Measurements from ENCODE around the gene COA1. TPM values are rescaled to one million over a fixed set of nuclear protein-coding genes. Genes with fewer than 3 reads are reported as not detected.
"Not testable (repeated sequence)": the region's sequence is repeated elsewhere in the genome, so short reads cannot be mapped to it uniquely, and the experiment has no call there.

Gene COA1
- total RNA-seq, 1 donor from 2014 or later = 93.7 TPM

DNA sequence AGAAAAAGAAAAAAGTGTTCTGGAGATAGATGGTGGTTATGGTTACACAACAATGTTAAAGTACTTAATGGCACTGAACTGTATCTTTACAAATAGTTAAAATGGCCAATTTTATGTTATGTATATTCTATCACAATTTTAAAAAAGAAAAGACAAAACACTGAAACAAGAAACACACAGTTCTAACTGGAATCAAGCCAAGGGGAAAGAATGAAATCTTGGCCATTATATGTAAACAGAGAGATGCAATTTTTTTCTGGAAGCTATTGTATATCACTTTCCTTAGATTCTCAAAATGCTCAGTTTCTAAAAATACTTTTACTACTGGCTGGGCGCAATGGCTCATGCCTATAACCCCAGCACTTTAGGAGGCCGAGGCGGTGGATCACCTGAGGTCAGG lies 4.1 kb downstream of the COA1 start:
- Mint-ChIP-seq H3K36me3 (peaks cover 4% of the 10 kb centered on the region), H3K9me3 (no peaks in the 10 kb centered on the region), H3K4me1 (peaks cover 30% of the 10 kb centered on the region), H3K4me3 (no peak overlapping the region), H3K27me3 (ENCODE audit: low read depth) (no peaks in the 10 kb centered on the region), H3K27ac (no peak overlapping the region)
- no peak for DNase-seq (ENCODE audit: low spot score in 2 of 2, unreplicated experiment in 2 of 2)
- no peak for TF ChIP-seq CTCF (IDR thresholded peaks at IDR 0.05; ENCODE audit: unreplicated experiment)

GRCh38 chr7:43723007-43723341 lies 6.3 kb downstream of the COA1 start:
- Mint-ChIP-seq H3K4me1 (peaks cover 24% of the 10 kb centered on the region), H3K9me3 (no peaks in the 10 kb centered on the region)

GRCh38 chr7:43721193-43721806 lies 8.0 kb downstream of the COA1 start:
- Mint-ChIP-seq H3K9me3 (peaks cover 2% of the 10 kb centered on the region), H3K27me3 (ENCODE audit: low read depth) (no peaks in the 10 kb centered on the region), H3K36me3 (peaks cover 17% of the 10 kb centered on the region), H3K27ac (peak overlapping the region; percentile 76), H3K4me1 (peaks cover 10% of the 10 kb centered on the region), H3K4me3 (no peak overlapping the region)
- TF ChIP-seq CTCF (IDR thresholded peaks at IDR 0.05; ENCODE audit: unreplicated experiment) = peak; percentile 67
- no peak for DNase-seq (ENCODE audit: low spot score in 2 of 2, unreplicated experiment in 2 of 2)

More at GRCh38 chr7:43723007-43723341, 6.3 kb downstream of the COA1 start:
- TF ChIP-seq CTCF (IDR thresholded peaks at IDR 0.05; ENCODE audit: unreplicated experiment) = no peak
- DNase-seq (ENCODE audit: low spot score in 2 of 2, unreplicated experiment in 2 of 2) = no peak
- Mint-ChIP-seq H3K4me3 (no peak overlapping the region), H3K27me3 (ENCODE audit: low read depth) (no peaks in the 10 kb centered on the region), H3K36me3 (peaks cover 9% of the 10 kb centered on the region), H3K27ac (no peak overlapping the region)

DNA sequence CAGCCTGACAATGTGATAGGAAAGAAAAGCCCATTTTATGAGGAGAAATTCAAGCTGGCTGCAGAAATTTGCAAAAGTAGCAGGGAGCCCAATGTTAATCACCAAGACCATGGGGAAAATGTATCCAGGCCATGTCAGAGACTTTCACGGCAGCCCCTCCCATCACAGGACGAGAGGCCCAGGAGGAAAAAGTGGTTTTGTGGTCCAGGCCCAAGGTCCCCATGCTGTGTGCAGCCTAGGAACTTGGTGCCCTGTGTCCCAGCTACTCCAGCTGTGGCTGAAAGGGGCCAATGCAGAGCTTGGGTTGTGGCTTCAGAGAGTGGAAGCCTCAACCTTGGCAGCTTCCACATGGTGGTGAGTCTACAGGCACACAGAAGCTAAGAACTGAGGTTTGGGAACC lies 12.7 kb downstream of the COA1 start:
- Mint-ChIP-seq H3K36me3 (peaks cover 23% of the 10 kb centered on the region), H3K9me3 (peaks cover 12% of the 10 kb centered on the region), H3K27me3 (ENCODE audit: low read depth) (no peaks in the 10 kb centered on the region), H3K4me1 (peaks cover 4% of the 10 kb centered on the region), H3K27ac (no peak overlapping the region), H3K4me3 (no peak overlapping the region)
- no peak for TF ChIP-seq CTCF (IDR thresholded peaks at IDR 0.05; ENCODE audit: unreplicated experiment)
- no peak for DNase-seq (ENCODE audit: low spot score in 2 of 2, unreplicated experiment in 2 of 2)

DNA sequence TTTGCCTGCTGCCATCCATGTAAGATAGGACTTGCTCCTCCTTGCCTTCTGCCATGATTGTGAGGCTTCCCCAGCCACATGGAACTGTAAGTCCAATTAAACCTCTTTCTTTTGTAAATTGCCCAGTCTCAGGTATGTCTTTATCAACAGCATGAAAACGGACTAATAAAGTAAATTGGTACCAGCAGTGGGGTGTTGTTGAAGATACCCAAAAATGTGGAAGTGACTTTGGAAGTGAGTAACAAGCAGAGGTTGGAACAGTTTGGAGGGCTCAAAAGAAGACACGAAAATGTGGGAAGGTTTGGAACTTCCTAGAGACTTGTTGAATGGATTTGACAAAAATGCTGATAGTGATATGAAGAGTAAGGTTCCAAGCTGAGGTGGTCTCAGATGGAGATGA lies 13.4 kb downstream of the COA1 start:
- not testable (repeated sequence) for H3K4me3 Mint-ChIP-seq; DNase-seq (ENCODE audit: low spot score in 2 of 2, unreplicated experiment in 2 of 2); H3K4me1 Mint-ChIP-seq; H3K27me3 Mint-ChIP-seq (ENCODE audit: low read depth); H3K27ac Mint-ChIP-seq
- Mint-ChIP-seq H3K9me3 (peaks cover 12% of the 10 kb centered on the region), H3K36me3 (peaks cover 23% of the 10 kb centered on the region)

DNA sequence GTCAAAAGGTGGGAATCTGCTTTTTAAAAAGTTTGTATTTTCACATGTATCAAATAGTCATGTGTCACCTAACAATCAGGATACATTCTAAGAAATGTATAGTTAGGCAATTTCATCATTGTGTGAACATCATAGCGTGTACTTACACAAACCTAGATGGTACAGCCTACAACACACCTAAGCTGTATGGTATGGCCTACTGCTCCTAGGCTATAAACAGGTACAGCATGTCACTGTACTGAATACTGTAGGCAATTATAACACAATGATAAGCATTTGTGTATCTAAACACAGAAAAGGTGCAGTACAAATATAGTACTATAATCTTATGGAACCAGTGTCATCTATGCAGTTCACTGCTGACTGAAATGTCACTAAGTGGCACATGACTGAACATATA lies 17.8 kb downstream of the COA1 start:
- Mint-ChIP-seq H3K9me3 (peaks cover 25% of the 10 kb centered on the region), H3K36me3 (peaks cover 29% of the 10 kb centered on the region), H3K27ac (no peak overlapping the region), H3K27me3 (ENCODE audit: low read depth) (no peaks in the 10 kb centered on the region), H3K4me1 (peaks cover 6% of the 10 kb centered on the region), H3K4me3 (no peak overlapping the region)
- TF ChIP-seq CTCF (IDR thresholded peaks at IDR 0.05; ENCODE audit: unreplicated experiment) = no peak
- no peak for DNase-seq (ENCODE audit: low spot score in 2 of 2, unreplicated experiment in 2 of 2)

- DNase-seq (ENCODE audit: low spot score in 2 of 2, unreplicated experiment in 2 of 2); H3K27me3 Mint-ChIP-seq (ENCODE audit: low read depth); H3K4me3 Mint-ChIP-seq; H3K27ac Mint-ChIP-seq; H3K4me1 Mint-ChIP-seq: not testable (repeated sequence)
- peaks cover 43% of the 10 kb centered on the region for H3K36me3 Mint-ChIP-seq
- H3K9me3 Mint-ChIP-seq = peaks cover 28% of the 10 kb centered on the region
These were observed 21.3 kb downstream of the COA1 start for GRCh38 chr7:43708055-43708454.
